ENCODE results near the gene RBM34.
"Not testable (repeated sequence)": the region's sequence is repeated elsewhere in the genome, so short reads cannot be mapped to it uniquely, and the experiment has no call there.

Gene RBM34

DNA sequence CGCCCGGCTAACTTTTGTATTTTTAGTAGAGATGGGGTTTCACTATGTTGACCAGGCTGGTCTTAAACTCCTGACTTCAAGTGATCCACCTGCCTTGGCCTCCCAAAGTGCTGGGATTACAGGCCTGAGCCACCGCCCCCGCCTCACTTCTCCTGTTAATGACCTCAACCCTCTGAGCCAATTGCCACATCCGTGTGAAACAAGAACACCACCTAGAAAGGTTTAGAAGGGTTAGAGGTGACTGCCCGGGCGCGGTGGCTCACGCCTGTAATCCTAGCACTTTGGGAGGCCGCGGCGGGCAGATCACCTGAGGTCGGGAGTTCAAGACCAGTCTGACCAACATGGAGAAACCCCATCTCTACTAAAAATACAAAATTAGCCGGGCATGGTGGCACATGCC, 68.6 kb downstream of the RBM34 start:
- DNase-seq (ENCODE audit: low read depth in 2 of 2): not testable (repeated sequence)

DNA sequence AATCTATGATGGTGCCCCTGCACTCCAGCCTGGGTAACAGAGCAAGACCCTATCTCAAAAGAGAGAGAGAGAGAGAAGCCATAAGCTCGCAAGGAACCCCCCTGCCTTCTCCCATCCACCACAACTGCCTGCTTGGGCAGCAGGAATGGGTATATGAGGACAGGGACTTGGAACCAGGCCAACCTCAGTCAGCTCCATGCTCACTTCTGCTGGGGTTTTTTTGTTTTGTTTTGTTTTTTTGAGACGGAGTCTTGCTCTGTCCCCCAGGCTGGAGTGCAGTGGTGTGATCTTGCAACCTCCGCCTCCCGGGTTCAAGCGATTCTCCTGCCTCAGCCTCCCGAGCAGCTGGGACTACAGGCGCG, 69.0 kb downstream of the RBM34 start:
- not testable (repeated sequence) for DNase-seq (ENCODE audit: low read depth in 2 of 2)

- not testable (repeated sequence) for DNase-seq (ENCODE audit: low read depth in 2 of 2)
Measured at GRCh38 chr1:235091319-235092044, 69.6 kb downstream of the RBM34 start.

- no peak for DNase-seq (ENCODE audit: low read depth in 2 of 2)
Measured at GRCh38 chr1:235090406-235091069, 70.5 kb downstream of the RBM34 start.

GRCh38 chr1:235088907-235089306, 72.1 kb downstream of the RBM34 start:
- no peak for DNase-seq (ENCODE audit: low read depth in 2 of 2)

DNA sequence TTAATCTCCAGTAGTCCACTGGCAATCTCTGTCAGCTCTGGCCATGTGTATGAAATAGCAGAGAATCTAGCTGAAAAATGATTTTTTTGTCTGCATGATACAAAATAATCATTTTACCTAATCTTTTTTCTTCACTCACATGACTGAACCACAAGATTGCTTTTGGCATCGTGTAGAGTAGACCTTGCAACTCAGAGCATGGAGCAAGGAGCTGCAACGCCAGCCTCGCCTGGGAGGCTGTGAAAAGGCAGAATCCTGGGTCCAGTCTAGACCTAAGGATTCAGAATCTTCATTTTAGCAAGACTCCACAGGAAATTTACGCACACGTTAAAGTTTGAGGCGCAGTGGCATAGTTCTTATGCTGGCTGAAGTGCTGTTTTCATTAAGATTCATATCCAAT, 72.6 kb downstream of the RBM34 start:
- DNase-seq (ENCODE audit: low read depth in 2 of 2): no peak

DNA sequence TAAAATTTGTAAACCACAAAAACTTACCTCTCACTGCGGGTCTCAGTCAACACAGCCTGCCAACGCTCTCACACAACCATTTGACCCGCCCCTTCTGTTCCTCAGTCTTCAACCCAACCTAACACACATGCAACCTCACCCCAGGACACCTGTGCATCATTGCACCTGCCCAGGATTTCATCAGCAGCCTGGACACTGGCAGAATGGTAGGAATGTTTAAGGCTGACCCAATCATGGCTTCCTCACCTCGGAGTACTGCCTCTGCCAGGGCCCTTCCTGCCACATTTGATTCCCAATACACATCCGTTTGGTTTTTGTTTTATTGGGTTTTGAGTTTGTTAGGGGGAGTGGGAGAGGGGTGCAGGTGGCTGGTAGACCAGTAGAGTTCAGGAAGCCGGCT, 73.1 kb downstream of the RBM34 start:
- no peak for DNase-seq (ENCODE audit: low read depth in 2 of 2)

GRCh38 chr1:235085411-235086117, 75.5 kb downstream of the RBM34 start:
- not testable (repeated sequence) for DNase-seq (ENCODE audit: low read depth in 2 of 2)
